ENCODE data around the gene OSER1.

GRCh38 chr20:44153636-44154043, 56.9 kb downstream of the OSER1 start:
- TF ChIP-seq GATA2 (IDR thresholded peaks at IDR 0.05; ENCODE audit: low read depth, low read length) (no peak), GATA3 (IDR thresholded peaks at IDR 0.05; ENCODE audit: low read depth, low read length) (no peak)

Measured in SH-SY5Y (cell line).